Stimulated activated naive CD8-positive, alpha-beta T cell treated with anti-CD3 and anti-CD28 coated beads, Interleukin-15, amount 100 ng/mL, for 72 hours (primary cell): ENCODE measurements around the gene SEZ6L2.
"Not testable (repeated sequence)": the region's sequence is repeated elsewhere in the genome, so short reads cannot be mapped to it uniquely, and the experiment has no call there.

Experiments used
- ATAC-seq: fragments of 150-1000 bp; cut with Tn5 transposase; 2 replicates; pipeline ENCODE4 v1.10.0; 2021; ENCODE audit warnings: mild to moderate bottlenecking, moderate library complexity
- DNase-seq, 2 donors: peaks; one replicate each; pipeline ENCODE4 v3.0.0; 2021 to 2022
- H3K27ac Mint-ChIP-seq, 2 donors: one replicate each; pipeline ENCODE4 v1.8.0; 2022; ENCODE audit warnings: mild to moderate bottlenecking in 2 of 2, mixed read lengths in 2 of 2, moderate library complexity in 2 of 2
- H3K27me3 Mint-ChIP-seq: one replicate; pipeline ENCODE4 v1.8.0; 2022; ENCODE audit warnings: mixed read lengths
- H3K4me1 Mint-ChIP-seq: one replicate; pipeline ENCODE4 v1.8.0; 2022; ENCODE audit warnings: mild to moderate bottlenecking, mixed read lengths
- H3K4me3 Mint-ChIP-seq, 2 donors: one replicate each; pipeline ENCODE4 v1.8.0; 2022; ENCODE audit warnings: mild to moderate bottlenecking in 2 of 2, mixed read lengths in 2 of 2, moderate library complexity in 1 of 2
- H3K9me3 Mint-ChIP-seq, 2 donors: one replicate each; pipeline ENCODE4 v1.8.0; 2022; ENCODE audit warnings: mixed read lengths in 2 of 2

Gene SEZ6L2

DNA sequence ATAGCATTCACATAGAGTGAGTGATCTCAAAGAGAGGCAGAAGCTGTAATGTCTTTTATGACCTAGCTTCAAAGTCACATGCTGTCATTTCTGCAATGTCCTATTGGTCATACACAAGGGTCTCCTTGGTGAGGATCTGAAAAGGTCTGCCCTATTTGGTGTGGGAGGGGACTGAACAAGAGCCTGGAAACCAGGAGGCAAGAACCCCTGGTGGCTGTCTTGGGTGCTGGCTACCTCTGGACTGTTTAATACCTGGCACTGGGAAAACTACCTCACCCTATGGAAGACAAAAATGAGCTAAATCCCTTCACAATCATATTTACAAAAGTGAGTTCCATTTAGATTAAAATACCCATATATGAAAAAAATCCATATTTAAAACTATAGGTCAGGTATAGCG lies 17.6 kb upstream of the SEZ6L2 start:
- H3K27ac Mint-ChIP-seq = peak overlapping the region in 1 of 2 donors; percentile 48
- no peaks in the 10 kb centered on the region for H3K9me3 Mint-ChIP-seq
- no peak overlapping the region for H3K4me3 Mint-ChIP-seq
- peaks cover 41% of the 10 kb centered on the region for H3K4me1 Mint-ChIP-seq
- DNase-seq (no peak), ATAC-seq (no peak)
- H3K27me3 Mint-ChIP-seq = no peaks in the 10 kb centered on the region

DNA sequence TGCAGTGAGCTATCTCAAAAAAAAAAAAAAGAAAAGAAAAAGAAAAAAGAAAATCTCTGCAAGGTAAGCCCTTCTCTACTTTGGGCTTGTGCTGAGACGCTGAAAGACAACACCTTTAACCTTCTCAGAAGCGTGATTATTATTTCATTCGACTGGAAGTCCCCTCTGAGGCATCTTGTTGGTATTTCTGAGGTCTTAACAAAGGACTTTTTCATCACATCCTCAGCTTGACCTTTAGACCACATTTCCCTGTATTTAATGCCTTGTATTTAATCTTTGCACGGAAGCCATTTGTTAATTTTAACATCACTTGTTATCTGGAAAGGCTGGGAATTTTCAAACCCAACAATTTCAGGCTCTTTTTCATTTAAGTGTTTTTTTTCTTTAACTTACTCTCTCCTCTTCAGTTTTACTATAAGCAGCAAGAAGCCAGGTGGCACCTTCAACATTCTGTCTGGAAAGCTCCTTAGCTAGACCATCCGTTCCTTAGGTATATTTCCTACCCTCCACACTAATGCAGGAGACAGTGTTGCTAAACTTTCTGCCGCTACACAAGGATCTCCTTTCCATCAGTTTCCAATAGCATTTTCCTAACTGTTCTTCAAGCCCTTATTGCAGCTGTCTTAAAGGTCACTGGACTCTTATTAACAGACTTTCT lies 16.4 kb upstream of the SEZ6L2 start:
- ATAC-seq (no peak), DNase-seq (no peak)
- H3K4me1 Mint-ChIP-seq = peaks cover 33% of the 10 kb centered on the region
- no peaks in the 10 kb centered on the region for H3K27me3 Mint-ChIP-seq
- no peaks in the 10 kb centered on the region for H3K9me3 Mint-ChIP-seq
- peak overlapping the region in 1 of 2 donors; percentile 8 for H3K4me3 Mint-ChIP-seq
- peak overlapping the region; percentile 80 to 84 for H3K27ac Mint-ChIP-seq

DNA sequence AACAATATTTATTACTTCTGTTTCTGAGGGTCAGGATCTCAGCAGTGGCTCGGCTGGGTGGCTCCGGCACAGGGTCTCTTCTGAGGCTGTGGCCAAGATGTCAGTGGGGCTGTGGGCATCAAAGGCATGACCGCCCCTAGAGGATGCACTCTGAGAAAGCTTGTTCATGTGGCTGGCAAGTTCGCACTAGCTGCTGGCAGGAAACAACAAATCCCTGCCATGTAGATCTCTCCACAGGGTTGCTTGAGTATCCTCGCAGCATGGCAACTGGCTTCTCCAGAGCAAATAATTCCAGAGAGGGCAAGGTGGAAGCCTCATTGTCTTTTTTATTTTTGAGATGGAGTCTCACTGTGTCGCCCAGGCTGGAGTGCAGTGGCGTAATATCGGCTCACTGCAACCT lies 14.2 kb upstream of the SEZ6L2 start:
- DNase-seq = no peak
- H3K27ac Mint-ChIP-seq = no peak overlapping the region
- H3K9me3 Mint-ChIP-seq = no peaks in the 10 kb centered on the region
- no peak for ATAC-seq
- H3K27me3 Mint-ChIP-seq = no peaks in the 10 kb centered on the region
- peaks cover 26% of the 10 kb centered on the region for H3K4me1 Mint-ChIP-seq
- no peak overlapping the region for H3K4me3 Mint-ChIP-seq

DNA sequence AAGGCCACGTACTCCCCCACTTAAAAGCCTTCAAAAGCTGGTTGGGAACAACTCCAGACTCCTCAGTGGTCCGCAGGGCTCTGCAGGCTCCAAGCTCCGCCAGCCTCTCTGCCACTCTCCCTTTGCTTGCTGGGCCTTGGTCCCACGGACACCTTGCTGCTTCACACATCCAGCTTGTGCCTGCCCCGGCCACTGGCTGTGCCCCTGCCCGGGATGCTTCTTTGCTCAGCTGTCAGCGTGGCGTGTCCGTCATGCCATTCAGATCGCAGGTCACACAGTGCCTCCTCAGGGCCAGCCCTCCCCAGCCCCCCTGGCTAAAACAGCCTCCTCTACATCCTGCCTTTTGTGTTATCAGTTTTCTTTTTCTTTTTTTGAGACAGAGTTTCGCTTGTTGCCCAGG lies 12.7 kb upstream of the SEZ6L2 start:
- peaks cover 26% of the 10 kb centered on the region for H3K4me1 Mint-ChIP-seq
- DNase-seq (no peak), ATAC-seq (no peak)
- H3K4me3 Mint-ChIP-seq = no peak overlapping the region
- H3K27me3 Mint-ChIP-seq = no peaks in the 10 kb centered on the region
- no peak overlapping the region for H3K27ac Mint-ChIP-seq
- no peaks in the 10 kb centered on the region for H3K9me3 Mint-ChIP-seq

DNA sequence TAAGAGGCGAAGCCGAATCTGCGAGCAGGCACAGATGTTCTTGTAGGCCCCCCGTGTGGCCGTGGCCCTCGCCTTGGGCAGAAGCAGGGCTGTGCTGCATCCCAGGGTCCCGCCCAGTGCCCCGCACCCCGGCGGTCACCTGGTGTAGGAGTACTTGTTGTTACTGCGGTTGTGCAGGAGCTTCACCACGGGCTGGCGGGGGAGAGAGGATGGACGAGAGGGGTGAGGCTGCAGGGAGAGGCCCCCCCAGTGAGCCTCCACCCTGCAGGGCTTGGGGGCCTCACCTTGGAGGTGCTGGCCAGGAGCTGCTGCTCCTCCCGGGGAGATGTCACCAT lies 12.3 kb upstream of the SEZ6L2 start:
- Mint-ChIP-seq H3K27ac (no peak overlapping the region), H3K4me1 (peaks cover 22% of the 10 kb centered on the region), H3K27me3 (no peaks in the 10 kb centered on the region), H3K9me3 (no peaks in the 10 kb centered on the region), H3K4me3 (no peak overlapping the region)
- DNase-seq (no peak), ATAC-seq (no peak)

DNA sequence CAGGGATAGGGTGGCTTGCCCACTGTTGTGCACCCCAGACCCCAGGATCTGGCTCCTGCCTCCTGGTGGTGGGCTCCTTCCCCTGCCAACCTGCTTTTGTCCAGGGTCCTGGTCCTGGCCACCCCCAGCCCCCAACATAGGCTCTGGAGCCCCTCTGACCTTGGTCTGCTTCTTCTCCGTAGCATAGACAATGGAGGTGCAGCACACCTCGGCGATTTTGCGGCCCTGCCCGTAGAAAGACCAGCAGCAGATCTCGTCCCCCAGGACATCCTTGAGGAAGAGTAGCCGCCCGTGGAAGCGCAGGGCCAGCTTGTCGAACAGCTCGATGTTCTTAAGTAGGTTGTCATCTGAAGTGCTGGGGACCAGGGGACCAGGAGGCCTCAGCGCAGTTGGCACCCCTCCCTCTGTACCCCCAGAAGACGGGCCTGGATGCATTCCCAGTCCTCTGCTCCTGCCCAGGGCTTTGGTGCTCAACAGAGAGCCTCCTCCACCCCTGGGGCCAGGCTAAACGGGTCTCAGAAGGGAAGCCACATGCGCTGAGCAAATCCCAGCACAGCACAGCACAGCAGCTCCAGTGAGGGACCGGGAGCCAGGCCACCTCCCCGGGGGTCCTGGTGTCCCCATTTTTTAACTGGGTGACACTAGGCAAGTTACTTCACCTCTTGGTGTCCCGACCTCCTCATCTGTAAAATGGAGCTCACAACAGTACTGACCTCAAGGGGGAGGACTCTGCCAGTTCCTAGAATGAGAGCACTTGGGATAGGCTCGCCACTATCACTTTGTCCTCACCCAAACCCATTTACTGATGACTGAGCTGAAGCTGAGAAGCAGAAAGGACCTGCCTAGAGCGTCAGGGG lies 11.7 kb upstream of the SEZ6L2 start:
- Mint-ChIP-seq H3K9me3 (no peaks in the 10 kb centered on the region), H3K27me3 (no peaks in the 10 kb centered on the region), H3K4me1 (peaks cover 16% of the 10 kb centered on the region), H3K27ac (peak overlapping the region in 1 of 2 donors; percentile 40), H3K4me3 (no peak overlapping the region)
- DNase-seq (no peak), ATAC-seq (no peak)

DNA sequence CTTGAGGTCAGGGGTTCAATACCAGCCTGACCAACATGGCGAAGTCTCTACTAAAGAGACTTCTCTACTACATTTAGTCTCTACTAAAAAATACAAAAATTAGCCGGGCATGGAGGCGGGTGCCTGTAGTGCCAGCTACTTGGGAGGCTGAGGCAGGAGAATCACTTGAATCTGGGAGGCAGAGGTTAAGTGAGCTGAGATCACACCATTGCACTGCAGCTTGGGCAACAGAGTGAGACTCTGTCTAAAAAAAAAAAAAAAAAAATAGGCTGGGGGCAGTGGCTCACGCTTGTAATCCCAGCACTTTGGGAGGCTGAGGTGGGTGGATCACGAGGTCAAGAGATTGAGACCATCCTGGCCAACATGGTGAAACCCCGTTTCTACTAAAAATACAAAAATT lies 10.5 kb upstream of the SEZ6L2 start:
- not testable (repeated sequence) for H3K27me3 Mint-ChIP-seq, H3K4me1 Mint-ChIP-seq, H3K9me3 Mint-ChIP-seq, ATAC-seq, DNase-seq, H3K27ac Mint-ChIP-seq, H3K4me3 Mint-ChIP-seq

DNA sequence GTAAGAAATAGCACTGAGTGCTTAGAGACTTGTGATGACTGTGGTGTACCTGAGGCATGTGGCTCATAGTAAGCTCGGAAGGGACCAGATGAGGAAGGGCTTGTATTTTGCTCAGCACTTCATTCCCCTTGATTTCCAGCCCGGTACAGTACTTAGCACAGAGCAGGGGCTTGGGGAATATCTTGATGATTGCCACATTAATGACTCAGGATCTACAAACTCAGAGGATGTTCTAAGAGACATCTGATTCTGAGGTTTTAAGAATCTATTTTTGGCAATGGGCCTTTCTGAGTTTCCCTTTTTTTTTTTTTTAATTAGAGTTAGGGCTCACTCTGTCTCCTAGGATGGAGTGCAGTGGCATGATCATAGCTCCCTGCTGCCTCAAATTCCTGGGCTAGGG lies 10.0 kb upstream of the SEZ6L2 start:
- ATAC-seq (no peak), DNase-seq (no peak)
- H3K27ac Mint-ChIP-seq = no peak overlapping the region
- H3K4me1 Mint-ChIP-seq = peaks cover 5% of the 10 kb centered on the region
- H3K27me3 Mint-ChIP-seq = no peaks in the 10 kb centered on the region
- H3K9me3 Mint-ChIP-seq = no peaks in the 10 kb centered on the region
- H3K4me3 Mint-ChIP-seq = no peak overlapping the region

DNA sequence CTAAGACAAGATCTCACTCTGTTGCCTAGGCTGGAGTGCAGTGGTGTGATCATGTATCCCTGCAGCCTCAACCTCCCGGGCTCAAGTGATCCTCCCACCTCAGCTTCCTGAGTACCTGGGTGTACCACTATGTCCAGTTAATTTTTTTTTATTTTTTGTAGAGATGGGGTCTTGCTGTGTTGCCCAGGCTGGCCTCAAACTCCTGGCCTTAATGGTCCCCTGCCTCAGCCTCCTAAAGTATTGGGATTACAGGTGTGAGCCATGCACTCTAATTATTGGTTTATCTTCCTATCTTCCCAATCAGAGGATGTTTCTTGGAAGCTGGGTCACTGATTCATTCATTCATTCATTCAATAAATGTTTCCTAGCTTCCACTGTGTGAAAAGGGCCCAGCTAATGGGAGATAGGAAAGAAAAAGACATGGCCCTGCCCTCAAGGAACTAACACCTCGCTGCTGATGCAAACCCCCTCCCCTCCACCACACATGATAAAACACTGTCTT lies 9.4 kb upstream of the SEZ6L2 start:
- no peak for ATAC-seq

DNA sequence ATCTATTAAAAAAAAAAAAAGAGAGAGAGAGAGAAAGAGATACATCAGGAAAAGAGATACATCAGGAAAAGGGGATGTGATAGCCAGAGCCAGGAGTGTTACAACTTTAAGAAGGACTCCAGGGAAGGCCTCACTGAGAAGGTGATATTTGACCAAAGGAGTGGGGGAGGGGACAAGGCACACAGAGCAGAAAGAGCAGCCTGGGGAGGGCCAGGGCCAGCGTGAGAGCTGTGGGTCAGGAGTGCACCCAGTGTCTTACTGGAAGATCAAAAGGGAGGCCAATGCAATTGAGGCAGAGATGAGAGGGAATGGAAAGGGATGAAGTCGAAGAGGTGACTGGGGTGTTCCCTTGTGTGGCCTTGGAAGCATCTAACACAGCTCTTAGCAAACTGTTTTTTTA lies 8.6 kb upstream of the SEZ6L2 start:
- Mint-ChIP-seq H3K27me3 (no peaks in the 10 kb centered on the region), H3K4me3 (no peak overlapping the region), H3K27ac (peak overlapping the region in 1 of 2 donors; percentile 30), H3K4me1 (peaks cover 12% of the 10 kb centered on the region), H3K9me3 (no peaks in the 10 kb centered on the region)
- no peak for DNase-seq
- no peak for ATAC-seq

More for the DNA sequence above, 9.4 kb upstream of the SEZ6L2 start:
- Mint-ChIP-seq H3K4me1 (peaks cover 6% of the 10 kb centered on the region), H3K27ac (no peak overlapping the region), H3K27me3 (no peaks in the 10 kb centered on the region), H3K9me3 (no peaks in the 10 kb centered on the region), H3K4me3 (no peak overlapping the region)
- no peak for DNase-seq

DNA sequence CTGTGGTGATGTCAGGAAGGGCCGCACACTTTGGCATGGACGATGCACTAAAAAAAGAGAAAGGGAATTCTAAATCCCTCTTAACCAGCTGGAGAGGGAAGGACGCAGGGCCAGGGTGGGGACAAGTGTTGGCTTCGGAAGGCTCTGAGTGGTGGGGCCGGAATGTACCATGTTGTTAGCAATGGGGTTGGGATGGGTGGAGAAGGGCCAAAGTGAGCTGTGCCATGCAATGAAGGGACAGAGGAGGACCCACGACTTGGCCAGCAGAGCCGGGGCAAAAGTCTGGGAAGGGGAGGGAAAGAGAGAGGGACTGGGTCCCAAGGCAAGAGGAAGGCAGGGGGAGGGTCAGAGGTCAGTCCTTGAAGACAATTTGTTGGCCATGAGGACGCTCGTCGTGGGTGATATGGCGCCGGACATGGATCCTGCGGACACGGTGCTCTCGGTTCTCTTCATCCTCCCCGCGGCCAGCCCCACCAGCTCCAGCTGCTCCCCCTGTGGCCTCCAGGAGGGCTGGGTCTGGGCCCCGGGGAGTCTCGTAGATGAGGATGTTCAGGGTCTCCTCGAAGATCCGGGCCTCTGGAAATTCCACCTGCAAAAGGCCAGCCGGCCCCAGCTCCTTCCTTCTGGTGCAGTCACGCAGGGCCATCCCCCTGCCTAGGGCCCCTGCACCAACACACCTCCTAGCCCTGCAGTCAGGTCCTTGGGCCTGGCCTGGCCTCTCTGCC lies 7.3 kb upstream of the SEZ6L2 start:
- Mint-ChIP-seq H3K27me3 (no peaks in the 10 kb centered on the region), H3K9me3 (no peaks in the 10 kb centered on the region), H3K4me3 (no peak overlapping the region), H3K27ac (peak overlapping the region in 1 of 2 donors; percentile 4), H3K4me1 (peaks cover 7% of the 10 kb centered on the region)
- ATAC-seq (no peak), DNase-seq (no peak)

DNA sequence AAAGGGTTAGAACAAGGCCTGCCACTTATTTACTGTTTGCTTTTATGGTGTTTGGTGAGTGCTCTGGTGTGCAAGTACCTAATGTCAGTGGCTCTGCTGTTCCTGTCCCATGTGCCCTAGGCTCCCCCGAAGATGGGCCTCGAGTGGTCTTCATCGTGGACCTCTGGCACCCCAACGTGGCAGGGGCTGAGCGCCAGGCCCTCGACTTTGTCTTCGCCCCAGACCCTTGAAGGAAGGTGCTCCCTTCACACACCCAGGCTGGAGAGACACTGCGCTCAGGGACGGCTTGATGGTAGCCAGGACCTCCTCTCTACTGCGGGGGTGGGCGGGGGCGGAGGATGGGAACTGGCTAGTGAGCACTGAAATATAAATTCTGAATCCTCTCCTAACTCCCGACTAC lies 6.3 kb upstream of the SEZ6L2 start:
- no peak for ATAC-seq
- DNase-seq = no peak
- peaks cover 5% of the 10 kb centered on the region for H3K27me3 Mint-ChIP-seq
- H3K4me3 Mint-ChIP-seq = no peak overlapping the region
- no peaks in the 10 kb centered on the region for H3K9me3 Mint-ChIP-seq
- no peak overlapping the region for H3K27ac Mint-ChIP-seq
- H3K4me1 Mint-ChIP-seq = peaks cover 11% of the 10 kb centered on the region

DNA sequence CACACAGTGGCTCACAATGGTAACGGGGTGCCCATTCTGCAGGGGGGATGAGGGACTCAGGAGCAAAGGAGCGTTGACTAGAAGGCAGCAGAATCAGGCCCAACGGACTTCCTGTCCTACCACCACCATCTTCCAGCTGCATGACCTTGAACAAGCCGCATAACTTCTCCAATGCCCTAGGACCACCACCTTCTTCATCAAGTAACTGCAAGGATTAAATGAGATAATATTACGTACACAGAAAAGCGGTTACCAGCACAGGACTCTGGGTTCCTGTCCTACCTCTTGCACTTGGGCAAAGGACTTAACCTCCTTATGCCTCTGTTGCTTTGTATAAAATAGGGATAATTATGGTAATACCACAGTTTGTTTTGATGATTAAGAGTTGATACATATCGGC lies 5.6 kb upstream of the SEZ6L2 start:
- no peaks in the 10 kb centered on the region for H3K9me3 Mint-ChIP-seq
- H3K27ac Mint-ChIP-seq = no peak overlapping the region
- ATAC-seq = no peak
- peaks cover 16% of the 10 kb centered on the region for H3K4me1 Mint-ChIP-seq
- peaks cover 9% of the 10 kb centered on the region for H3K27me3 Mint-ChIP-seq
- DNase-seq = no peak
- H3K4me3 Mint-ChIP-seq = no peak overlapping the region

DNA sequence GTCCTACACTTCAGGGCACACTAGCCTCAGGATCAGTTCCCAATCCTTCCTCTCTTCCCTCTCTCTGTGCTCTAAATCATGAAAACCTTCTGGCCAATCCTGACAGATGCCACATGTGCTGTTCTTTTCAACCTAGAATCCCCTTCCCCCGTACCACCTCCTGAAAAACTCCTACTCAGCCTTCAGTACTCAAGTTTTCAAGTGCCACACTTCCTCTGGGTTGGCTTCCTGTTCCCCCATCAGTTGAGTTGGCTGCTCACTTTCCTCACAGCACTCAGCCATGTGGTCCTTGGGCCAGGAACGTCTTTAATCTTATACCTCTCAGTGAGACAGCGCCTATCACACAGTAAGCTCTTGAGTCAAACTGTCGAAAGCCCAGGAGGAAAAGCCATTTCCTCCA lies 4.2 kb upstream of the SEZ6L2 start:
- Mint-ChIP-seq H3K4me3 (no peak overlapping the region), H3K9me3 (no peaks in the 10 kb centered on the region), H3K27ac (no peak overlapping the region), H3K4me1 (peaks cover 24% of the 10 kb centered on the region), H3K27me3 (peaks cover 18% of the 10 kb centered on the region)
- DNase-seq = no peak
- ATAC-seq = no peak

DNA sequence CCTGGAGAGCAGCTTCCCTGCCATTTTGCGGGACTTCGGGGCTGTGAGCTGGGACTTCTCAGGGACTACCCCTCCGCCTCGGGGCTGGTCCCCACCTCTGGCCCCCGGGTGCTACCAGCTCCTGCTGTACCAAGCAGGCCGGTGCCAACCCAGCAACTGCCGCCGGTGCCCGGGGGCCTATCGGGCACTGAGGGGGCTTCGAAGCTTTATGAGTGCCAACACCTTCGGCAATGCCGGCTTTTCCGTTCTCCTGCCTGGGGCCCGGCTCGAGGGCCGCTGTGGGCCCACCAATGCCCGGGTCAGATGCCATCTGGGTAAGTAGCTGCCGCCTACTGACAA lies 2.2 kb upstream of the SEZ6L2 start:
- peak overlapping the region in 1 of 2 donors; percentile 47 for H3K4me3 Mint-ChIP-seq
- peaks cover 37% of the 10 kb centered on the region for H3K27me3 Mint-ChIP-seq
- H3K27ac Mint-ChIP-seq = no peak overlapping the region
- H3K9me3 Mint-ChIP-seq = no peaks in the 10 kb centered on the region
- ATAC-seq (no peak), DNase-seq (no peak)
- H3K4me1 Mint-ChIP-seq = peaks cover 28% of the 10 kb centered on the region
